A549 (cell line): ENCODE measurements around the gene KRT222. TPM values are rescaled to one million over a fixed set of nuclear protein-coding genes. Genes with fewer than 3 reads are reported as not detected.

Experiments
- ATAC-seq, 2 experiments: fragments of 200-7000 bp in 1 of 2; fragments of >200 bp in 1 of 2; cut with Nextera tagmentation in 1 of 2; cut with Tn5 transposase in 1 of 2; 3 replicates each; pipeline versions ENCODE4 v1.8.0 to v1.9.1; 2018 to 2020; ENCODE audit warnings: mild to moderate bottlenecking in 1 of 2, moderate library complexity in 1 of 2
- CTCF ChIA-PET: fragments of 300-600 bp; sonication (Branson Sonifier 250); formaldehyde crosslinking; extraction: SDS; loops from one replicate; lab custom pipeline; 2021; ENCODE audit warnings: antibody characterized with exemption, inconsistent platforms; lab: Yijun Ruan, JAX
- POLR2A ChIA-PET: fragments of 350-600 bp; formaldehyde crosslinking; extraction: SDS; loops from one replicate; lab custom pipeline; 2021; ENCODE audit warnings: antibody characterized with exemption, inconsistent platforms; lab: Yijun Ruan, JAX
- DNase-seq, 2 experiments: peaks; one replicate each; pipeline versions ENCODE4 v3.0.0 to v3.0.0-alpha.2; 2011 to 2016; ENCODE audit warnings: low read depth in 1 of 2, low spot score in 1 of 2
- FAIRE-seq: peaks from 2 replicates; lab custom pipeline; 2011; peaks lifted over from hg19 to GRCh38; lab: Jason Lieb, UNC
- H3K27ac ChIP-seq, 2 experiments: fragments of >200 bp; sonication (Bioruptor Twin); formaldehyde crosslinking; 3 replicates each; pipeline ENCODE4 v1.5.1; 2016 to 2017
- H3K4me1 ChIP-seq: fragments of >200 bp; sonication (Bioruptor Twin); formaldehyde crosslinking; 3 replicates; pipeline ENCODE4 v1.6.1; 2016
- H3K4me2 ChIP-seq: fragments of >200 bp; sonication (Bioruptor Twin); formaldehyde crosslinking; 3 replicates; pipeline ENCODE4 v1.6.1; 2016
- H3K4me3 ChIP-seq: fragments of >200 bp; sonication (Bioruptor Twin); formaldehyde crosslinking; 3 replicates; pipeline ENCODE4 v1.5.1; 2016
- H3K9me3 ChIP-seq: fragments of >200 bp; sonication (Bioruptor Twin); formaldehyde crosslinking; 3 replicates; pipeline ENCODE4 v1.6.1; 2016
- CEBPB ChIP-seq, 2 experiments: fragments of >200 bp in 1 of 2; sonication (Bioruptor Twin) in 1 of 2; formaldehyde crosslinking in 1 of 2; IDR thresholded peaks; 2 replicates each; pipeline ENCODE4 v1.6.1; 2012 to 2016
- EHMT2 ChIP-seq: fragments of 200-600 bp; sonication (generic); IDR thresholded peaks from 2 replicates; pipeline ENCODE4 v1.6.1; 2016; ENCODE audit warnings: antibody characterized with exemption, low read depth, mild to moderate bottlenecking, moderate library complexity
- FOXS1 ChIP-seq: fragments of 250-450 bp; sonication (Bioruptor Pico); IDR thresholded peaks from 2 replicates; pipeline ENCODE4 v1.5.0; 2020; ENCODE audit warnings: mild to moderate bottlenecking, moderate library complexity
- GATA3 ChIP-seq: IDR thresholded peaks from 2 replicates; pipeline ENCODE4 v1.6.1; 2012; ENCODE audit warnings: borderline replicate concordance
- HOXB5 ChIP-seq: fragments of 250-450 bp; sonication (Bioruptor Pico); IDR thresholded peaks from 2 replicates; pipeline ENCODE4 v1.5.0; 2020; ENCODE audit warnings: mild to moderate bottlenecking, moderate library complexity
- JUN ChIP-seq, 2 experiments: fragments of >200 bp; sonication (Bioruptor Twin); formaldehyde crosslinking; IDR thresholded peaks; 2 replicates in 1 of 2; 3 replicates in 1 of 2; pipeline ENCODE4 v1.6.1; 2016 to 2017
- MAZ ChIP-seq: fragments of 150-350 bp; IDR thresholded peaks from 2 replicates; pipeline ENCODE4 v1.6.1; 2014; ENCODE audit warnings: antibody characterized with exemption, low read depth, low read length, borderline replicate concordance
- MYC ChIP-seq: IDR thresholded peaks from 2 replicates; pipeline ENCODE4 v1.6.1; 2012; ENCODE audit warnings: mild to moderate bottlenecking, inconsistent platforms, low read length, improper control_type of control experiment, borderline replicate concordance
- NPAS2 ChIP-seq: fragments of 250-450 bp; sonication (Bioruptor Pico); IDR thresholded peaks from 2 replicates; pipeline ENCODE4 v1.8.0; 2022; ENCODE audit warnings: mild to moderate bottlenecking, moderate library complexity, borderline replicate concordance
- NR3C1 ChIP-seq: fragments of >200 bp; sonication (Bioruptor Twin); formaldehyde crosslinking; IDR thresholded peaks from 3 replicates; pipeline ENCODE4 v1.6.1; 2017
- POLR2AphosphoS2 ChIP-seq: conservative IDR thresholded peaks from 2 replicates; pipeline ENCODE4 v1.6.1; 2012; ENCODE audit warnings: low read length, improper control_type of control experiment, inconsistent platforms
- RFX5 ChIP-seq: fragments of 450-650 bp; IDR thresholded peaks from 2 replicates; pipeline ENCODE4 v1.7.1; 2014; ENCODE audit warnings: antibody characterized with exemption, mild to moderate bottlenecking, moderate library complexity
- RNF2 ChIP-seq: fragments of 200-600 bp; sonication (generic); IDR thresholded peaks from 2 replicates; pipeline ENCODE4 v1.6.1; 2016; ENCODE audit warnings: low read depth, mild to moderate bottlenecking, antibody characterized with exemption, moderate library complexity, borderline replicate concordance
- TFCP2L1 ChIP-seq: fragments of 250-450 bp; sonication (Bioruptor Pico); IDR thresholded peaks from 2 replicates; pipeline ENCODE4 v1.5.0; 2021; ENCODE audit warnings: mild to moderate bottlenecking
- ZC3H11A ChIP-seq: fragments of 450-650 bp; IDR thresholded peaks from 2 replicates; pipeline ENCODE4 v1.6.1; 2014; ENCODE audit warnings: antibody characterized with exemption, mild to moderate bottlenecking
- WGBS: methylation state at CpG from one replicate; pipeline ENCODE4 v1.1.6; 2017; ENCODE audit errors: missing lambda C conversion rate; 5-methylcytosine and 5-hydroxymethylcytosine counted together
- polyA plus RNA-seq, 4 experiments: library from polyadenylated mRNA; depleted of rRNA in 3 of 4; stranded (reverse); fragments of >200 nt; fragmentation: RNase III in 1 of 4; extraction: RNeasy Plus Mini Kit Qiagen cat#74134 plus additional on column Dnase treatment in 1 of 4; gene quantifications; 2 replicates in 3 of 4; 3 replicates in 1 of 4; pipeline ENCODE4 v1.2.3, GENCODE V29; 2011 to 2017
- TF ChIP-seq, protein P1 (sequence below): fragments of 200-600 bp; sonication (generic); IDR thresholded peaks from 2 replicates; pipeline ENCODE4 v1.6.1; 2016; ENCODE audit warnings: antibody characterized with exemption, mild to moderate bottlenecking, moderate library complexity
- TF ChIP-seq, protein P2 (sequence below): fragments of 250-450 bp; sonication (Bioruptor Pico); IDR thresholded peaks from 2 replicates; pipeline ENCODE4 v1.5.0; 2020; ENCODE audit warnings: low read depth, mild to moderate bottlenecking, moderate library complexity
- TF ChIP-seq, protein P3 (sequence below): fragments of 150-350 bp; IDR thresholded peaks from 2 replicates; pipeline ENCODE4 v1.6.1; 2014; ENCODE audit warnings: low read depth, mild to moderate bottlenecking, low read length
- TF ChIP-seq, protein P4 (sequence below): fragments of 450-650 bp; IDR thresholded peaks from 2 replicates; pipeline ENCODE4 v1.6.1; 2014; ENCODE audit warnings: antibody characterized with exemption

Gene KRT222
- polyA plus RNA-seq, 2 of the 4 experiments (the other 2 are of a cell fraction), result 1.8 TPM

DNA sequence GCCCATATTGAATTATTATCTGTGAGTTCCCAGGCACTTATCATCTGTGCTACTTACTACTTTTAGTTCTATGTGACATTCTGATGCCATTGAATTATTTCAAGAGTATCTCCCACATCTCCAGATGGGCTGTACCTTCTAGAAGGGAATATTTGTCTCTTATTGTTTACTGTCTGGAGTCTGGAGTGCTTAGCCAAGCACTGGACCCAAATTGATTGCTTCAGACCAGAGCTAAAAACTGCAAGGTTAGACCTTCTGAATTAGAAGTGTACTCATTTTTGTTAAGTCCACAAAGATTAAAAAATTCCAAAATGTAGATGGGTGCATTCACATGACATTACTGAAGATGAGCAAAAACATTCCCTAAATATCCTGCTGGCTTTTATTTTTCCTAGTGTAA, 16.0 kb upstream of the KRT222 start:
- ATAC-seq, result no peak
- FAIRE-seq, result no peak
- TF ChIP-seq POLR2AphosphoS2, result no peak
- no peak for TF ChIP-seq TFCP2L1 (CRISPR knock-in tag)
- no peak for TF ChIP-seq GATA3
- TF ChIP-seq HOXB5 (CRISPR knock-in tag), result no peak
- TF ChIP-seq RFX5, result no peak
- TF ChIP-seq, protein P1, sequence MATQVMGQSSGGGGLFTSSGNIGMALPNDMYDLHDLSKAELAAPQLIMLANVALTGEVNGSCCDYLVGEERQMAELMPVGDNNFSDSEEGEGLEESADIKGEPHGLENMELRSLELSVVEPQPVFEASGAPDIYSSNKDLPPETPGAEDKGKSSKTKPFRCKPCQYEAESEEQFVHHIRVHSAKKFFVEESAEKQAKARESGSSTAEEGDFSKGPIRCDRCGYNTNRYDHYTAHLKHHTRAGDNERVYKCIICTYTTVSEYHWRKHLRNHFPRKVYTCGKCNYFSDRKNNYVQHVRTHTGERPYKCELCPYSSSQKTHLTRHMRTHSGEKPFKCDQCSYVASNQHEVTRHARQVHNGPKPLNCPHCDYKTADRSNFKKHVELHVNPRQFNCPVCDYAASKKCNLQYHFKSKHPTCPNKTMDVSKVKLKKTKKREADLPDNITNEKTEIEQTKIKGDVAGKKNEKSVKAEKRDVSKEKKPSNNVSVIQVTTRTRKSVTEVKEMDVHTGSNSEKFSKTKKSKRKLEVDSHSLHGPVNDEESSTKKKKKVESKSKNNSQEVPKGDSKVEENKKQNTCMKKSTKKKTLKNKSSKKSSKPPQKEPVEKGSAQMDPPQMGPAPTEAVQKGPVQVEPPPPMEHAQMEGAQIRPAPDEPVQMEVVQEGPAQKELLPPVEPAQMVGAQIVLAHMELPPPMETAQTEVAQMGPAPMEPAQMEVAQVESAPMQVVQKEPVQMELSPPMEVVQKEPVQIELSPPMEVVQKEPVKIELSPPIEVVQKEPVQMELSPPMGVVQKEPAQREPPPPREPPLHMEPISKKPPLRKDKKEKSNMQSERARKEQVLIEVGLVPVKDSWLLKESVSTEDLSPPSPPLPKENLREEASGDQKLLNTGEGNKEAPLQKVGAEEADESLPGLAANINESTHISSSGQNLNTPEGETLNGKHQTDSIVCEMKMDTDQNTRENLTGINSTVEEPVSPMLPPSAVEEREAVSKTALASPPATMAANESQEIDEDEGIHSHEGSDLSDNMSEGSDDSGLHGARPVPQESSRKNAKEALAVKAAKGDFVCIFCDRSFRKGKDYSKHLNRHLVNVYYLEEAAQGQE, result no peak
- TF ChIP-seq EHMT2, result no peak
- TF ChIP-seq, protein P2, sequence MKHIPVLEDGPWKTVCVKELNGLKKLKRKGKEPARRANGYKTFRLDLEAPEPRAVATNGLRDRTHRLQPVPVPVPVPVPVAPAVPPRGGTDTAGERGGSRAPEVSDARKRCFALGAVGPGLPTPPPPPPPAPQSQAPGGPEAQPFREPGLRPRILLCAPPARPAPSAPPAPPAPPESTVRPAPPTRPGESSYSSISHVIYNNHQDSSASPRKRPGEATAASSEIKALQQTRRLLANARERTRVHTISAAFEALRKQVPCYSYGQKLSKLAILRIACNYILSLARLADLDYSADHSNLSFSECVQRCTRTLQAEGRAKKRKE, result no peak
- TF ChIP-seq NPAS2, result no peak
- TF ChIP-seq RNF2, result no peak
- TF ChIP-seq JUN (IDR thresholded peaks at IDR 0.05), result no peak
- no peak for TF ChIP-seq CEBPB (IDR thresholded peaks at IDR 0.05)
- TF ChIP-seq FOXS1, result no peak
- TF ChIP-seq ZC3H11A, result no peak
- Histone ChIP-seq H3K27ac (no peak overlapping the region), H3K4me1 (no peaks in the 10 kb centered on the region), H3K9me3 (no peaks in the 10 kb centered on the region), H3K4me2 (no peak overlapping the region), H3K4me3 (no peak overlapping the region)
- no peak for DNase-seq
- ChIA-PET POLR2A (no interaction called here), CTCF (interaction anchor here (1.0 to 2.4 kb wide), 5 partner anchors 17 to 868 kb away, joined by 3 to 8 read pairs (median 3); no protein-coding TSS in a partner anchor)

DNA sequence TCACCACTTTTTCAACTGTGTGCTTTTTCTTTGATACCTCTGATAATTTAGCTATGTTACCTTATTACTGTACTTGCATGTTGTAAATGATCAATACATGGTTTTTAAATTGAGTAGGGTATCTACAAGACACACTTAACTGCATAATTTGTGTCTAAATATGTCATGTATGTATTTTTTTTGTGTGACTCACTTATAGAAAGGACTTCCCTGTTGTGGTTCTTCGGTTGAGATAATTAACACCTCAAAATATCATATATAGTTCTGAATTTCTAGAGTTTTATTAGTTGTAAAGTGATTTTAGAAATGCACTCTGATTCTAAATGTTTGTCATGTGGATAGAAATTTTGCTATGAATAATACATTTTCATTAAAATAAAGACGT, 14.5 kb upstream of the KRT222 start:
- Histone ChIP-seq H3K27ac (no peak overlapping the region), H3K4me3 (no peak overlapping the region), H3K9me3 (no peaks in the 10 kb centered on the region), H3K4me1 (no peaks in the 10 kb centered on the region), H3K4me2 (no peak overlapping the region)
- WGBS, result 56% methylated on average over 2 of the region's 2 CpGs
- ATAC-seq, result no peak
- no peak for DNase-seq
- FAIRE-seq, result peak; percentile 80
- ChIA-PET CTCF (interaction anchor here (1.0 to 2.4 kb wide), 4 partner anchors 18 to 869 kb away, joined by 3 to 8 read pairs (median 4); no protein-coding TSS in a partner anchor), POLR2A (no interaction called here)
- TF ChIP-seq MAZ (no peak), MYC (no peak), NR3C1 (no peak)
- TF ChIP-seq, protein P3, sequence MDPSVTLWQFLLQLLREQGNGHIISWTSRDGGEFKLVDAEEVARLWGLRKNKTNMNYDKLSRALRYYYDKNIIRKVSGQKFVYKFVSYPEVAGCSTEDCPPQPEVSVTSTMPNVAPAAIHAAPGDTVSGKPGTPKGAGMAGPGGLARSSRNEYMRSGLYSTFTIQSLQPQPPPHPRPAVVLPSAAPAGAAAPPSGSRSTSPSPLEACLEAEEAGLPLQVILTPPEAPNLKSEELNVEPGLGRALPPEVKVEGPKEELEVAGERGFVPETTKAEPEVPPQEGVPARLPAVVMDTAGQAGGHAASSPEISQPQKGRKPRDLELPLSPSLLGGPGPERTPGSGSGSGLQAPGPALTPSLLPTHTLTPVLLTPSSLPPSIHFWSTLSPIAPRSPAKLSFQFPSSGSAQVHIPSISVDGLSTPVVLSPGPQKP, result no peak
- TF ChIP-seq, protein P4, sequence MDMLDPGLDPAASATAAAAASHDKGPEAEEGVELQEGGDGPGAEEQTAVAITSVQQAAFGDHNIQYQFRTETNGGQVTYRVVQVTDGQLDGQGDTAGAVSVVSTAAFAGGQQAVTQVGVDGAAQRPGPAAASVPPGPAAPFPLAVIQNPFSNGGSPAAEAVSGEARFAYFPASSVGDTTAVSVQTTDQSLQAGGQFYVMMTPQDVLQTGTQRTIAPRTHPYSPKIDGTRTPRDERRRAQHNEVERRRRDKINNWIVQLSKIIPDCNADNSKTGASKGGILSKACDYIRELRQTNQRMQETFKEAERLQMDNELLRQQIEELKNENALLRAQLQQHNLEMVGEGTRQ, result no peak
